Muscle of leg (tissue), 16 donors: Measurements from ENCODE around the gene EIF4H. TPM values are rescaled to one million over a fixed set of nuclear protein-coding genes. Genes with fewer than 3 reads are reported as not detected.

ENCODE experiments used
- DNase-seq: peaks from one replicate; pipeline ENCODE4 v3.0.0; 2013
- H3K27ac ChIP-seq: one replicate; pipeline ENCODE4 v1.5.1; 2013; ENCODE audit warnings: mild to moderate bottlenecking, low read length, control low read depth
- H3K27me3 ChIP-seq: one replicate; pipeline ENCODE4 v1.6.1; 2013; ENCODE audit warnings: low read length; ENCODE audit not compliant: control insufficient read depth, insufficient read depth
- H3K36me3 ChIP-seq: one replicate; pipeline ENCODE4 v1.6.1; 2013; ENCODE audit warnings: low read length; ENCODE audit not compliant: control insufficient read depth, insufficient read depth
- H3K4me1 ChIP-seq: one replicate; pipeline ENCODE4 v1.6.1; 2013; ENCODE audit warnings: low read length; ENCODE audit not compliant: control insufficient read depth, insufficient read depth
- H3K4me3 ChIP-seq: one replicate; pipeline ENCODE4 v1.5.1; 2013; ENCODE audit warnings: low read length, control low read depth
- H3K9me3 ChIP-seq: replicated peaks from 2 replicates; pipeline ENCODE4 v1.6.1; 2013; ENCODE audit warnings: low read depth, low read length; ENCODE audit not compliant: control insufficient read depth
- WGBS: methylation state at CpG from one replicate; pipeline ENCODE4 v1.1.5; 2013; ENCODE audit warnings: missing lambda C conversion rate; ENCODE audit not compliant: insufficient coverage; 5-methylcytosine and 5-hydroxymethylcytosine counted together
- long read RNA-seq, 11 donors: transcript quantifications; one replicate each; lab custom pipeline, GENCODE V29; 2026
- polyA plus RNA-seq, 8 donors: library from polyadenylated mRNA; unstranded; fragments of 120-200 nt; gene quantifications; one replicate each; pipeline versions ENCODE4 v1.2.1 to v1.2.3, GENCODE V29; 2013; ENCODE audit warnings: inconsistent platforms in 1 of 8, low replicate concordance in 1 of 8; ENCODE audit not compliant: insufficient read length in 8 of 8, insufficient read depth in 1 of 8
- total RNA-seq: library from RNA; stranded (reverse); fragments of 120-200 nt; gene quantifications from one replicate; pipeline ENCODE4 v1.2.4, GENCODE V29; 2013

Gene EIF4H
- 141 TPM for total RNA-seq
- 100 to 1,000 TPM; 204 to 248 (median 230) TPM for polyA plus RNA-seq
- long read RNA-seq, donor 1, transcript EIF4H-202 (6 exons, 2,503 nt) = major isoform, 47 of 48 reads
- long read RNA-seq, donor 1, partial matches to known transcripts = 0 of 48 reads
- long read RNA-seq, donor 1, other reads (novel, unspliced or antisense) = 0 of 48 reads
- long read RNA-seq, donor 2, transcript EIF4H-202 (6 exons, 2,503 nt) = major isoform, 12 of 24 reads
- long read RNA-seq, donor 2, partial matches to known transcripts = 12 of 24 reads
- long read RNA-seq, donor 2, other reads (novel, unspliced or antisense) = 0 of 24 reads
- long read RNA-seq, donor 3, transcript EIF4H-202 (6 exons, 2,503 nt) = major isoform, 98 of 118 reads
- long read RNA-seq, donor 3, partial matches to known transcripts = 8 of 118 reads
- long read RNA-seq, donor 3, other reads (novel, unspliced or antisense) = 7 of 118 reads
- long read RNA-seq, donor 4, transcript EIF4H-202 (6 exons, 2,503 nt) = major isoform, 42 of 54 reads
- long read RNA-seq, donor 4, partial matches to known transcripts = 10 of 54 reads
- long read RNA-seq, donor 4, other reads (novel, unspliced or antisense) = 0 of 54 reads
- long read RNA-seq, donor 5, transcript EIF4H-201 (7 exons, 2,679 nt) = minor isoform, 5 of 473 reads
- long read RNA-seq, donor 5, transcript EIF4H-202 (6 exons, 2,503 nt) = major isoform, 190 of 473 reads
- long read RNA-seq, donor 5, partial matches to known transcripts = 276 of 473 reads
- long read RNA-seq, donor 5, other reads (novel, unspliced or antisense) = 0 of 473 reads
- long read RNA-seq, donor 6, transcript EIF4H-202 (6 exons, 2,503 nt) = major isoform, 126 of 160 reads
- long read RNA-seq, donor 6, partial matches to known transcripts = 27 of 160 reads
- long read RNA-seq, donor 6, other reads (novel, unspliced or antisense) = 0 of 160 reads
- long read RNA-seq, donor 7, transcript EIF4H-201 (7 exons, 2,679 nt) = minor isoform, 5 of 123 reads
- long read RNA-seq, donor 7, transcript EIF4H-202 (6 exons, 2,503 nt) = major isoform, 68 of 123 reads
- long read RNA-seq, donor 7, partial matches to known transcripts = 48 of 123 reads
- long read RNA-seq, donor 7, other reads (novel, unspliced or antisense) = 0 of 123 reads
- long read RNA-seq, donor 8, transcript EIF4H-202 (6 exons, 2,503 nt) = major isoform, 40 of 52 reads
- long read RNA-seq, donor 8, partial matches to known transcripts = 5 of 52 reads
- long read RNA-seq, donor 8, other reads (novel, unspliced or antisense) = 7 of 52 reads
- long read RNA-seq, donor 9, transcript EIF4H-202 (6 exons, 2,503 nt) = major isoform, 57 of 84 reads
- long read RNA-seq, donor 9, partial matches to known transcripts = 24 of 84 reads
- long read RNA-seq, donor 9, other reads (novel, unspliced or antisense) = 0 of 84 reads
- long read RNA-seq, donor 10, transcript EIF4H-202 (6 exons, 2,503 nt) = major isoform, 64 of 87 reads
- long read RNA-seq, donor 10, partial matches to known transcripts = 16 of 87 reads
- long read RNA-seq, donor 10, other reads (novel, unspliced or antisense) = 0 of 87 reads
- long read RNA-seq, donor 11, transcript EIF4H-202 (6 exons, 2,503 nt) = major isoform, 72 of 86 reads
- long read RNA-seq, donor 11, partial matches to known transcripts = 13 of 86 reads
- long read RNA-seq, donor 11, other reads (novel, unspliced or antisense) = 0 of 86 reads

DNA sequence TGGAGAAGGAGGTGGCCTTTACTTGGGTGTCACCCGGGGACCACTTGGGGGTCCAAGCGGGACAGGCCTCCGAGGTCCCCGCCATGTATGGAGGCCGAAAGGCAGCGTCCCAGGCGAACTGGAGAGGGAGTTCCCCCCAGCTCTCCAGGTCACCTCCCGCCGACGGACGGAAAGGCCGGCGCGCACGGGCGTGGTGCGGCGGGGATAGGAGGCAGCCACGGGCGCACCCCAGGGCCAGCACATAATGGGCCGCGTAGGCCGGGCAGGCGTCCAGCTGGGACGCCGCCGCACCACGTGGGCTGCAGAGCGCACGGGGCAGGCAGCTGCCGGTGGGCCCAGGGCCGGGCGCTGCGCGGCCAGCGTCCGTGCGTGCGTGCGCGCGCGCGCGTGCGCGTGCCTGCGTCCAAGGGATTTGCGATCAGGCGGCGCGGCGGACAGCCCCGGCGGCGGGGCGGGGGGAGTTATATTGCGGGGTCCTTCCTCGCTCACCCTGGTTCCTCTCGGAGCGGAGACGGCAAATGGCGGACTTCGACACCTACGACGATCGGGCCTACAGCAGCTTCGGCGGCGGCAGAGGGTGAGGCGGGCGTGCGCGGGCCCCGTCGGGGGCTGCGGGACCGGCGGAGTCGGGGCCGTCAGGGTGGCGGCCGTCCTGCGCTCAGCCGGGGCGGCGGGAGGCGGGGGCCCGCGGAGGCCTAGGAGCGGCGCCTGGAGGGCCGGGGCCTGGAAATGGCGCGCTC is at the start of gene EIF4H:
TSS of gene EIF4H (plus strand) at position 491 of the 740 bp plus-strand sequence. CDS start at position 519, 28 bp downstream.
- H3K4me1 ChIP-seq = peaks cover 16% of the 10 kb centered on the region
- DNase-seq = peak; percentile 98
- under 1% methylated on average over 95 of the region's 95 CpGs for WGBS
- peaks cover 11% of the 10 kb centered on the region for H3K36me3 ChIP-seq
- H3K9me3 ChIP-seq = no peaks in the 10 kb centered on the region
- no peaks in the 10 kb centered on the region for H3K27me3 ChIP-seq
- H3K27ac ChIP-seq = peak within 1 kb of the TSS; percentile 94
- H3K4me3 ChIP-seq = peak within 1 kb of the TSS; percentile 88

DNA sequence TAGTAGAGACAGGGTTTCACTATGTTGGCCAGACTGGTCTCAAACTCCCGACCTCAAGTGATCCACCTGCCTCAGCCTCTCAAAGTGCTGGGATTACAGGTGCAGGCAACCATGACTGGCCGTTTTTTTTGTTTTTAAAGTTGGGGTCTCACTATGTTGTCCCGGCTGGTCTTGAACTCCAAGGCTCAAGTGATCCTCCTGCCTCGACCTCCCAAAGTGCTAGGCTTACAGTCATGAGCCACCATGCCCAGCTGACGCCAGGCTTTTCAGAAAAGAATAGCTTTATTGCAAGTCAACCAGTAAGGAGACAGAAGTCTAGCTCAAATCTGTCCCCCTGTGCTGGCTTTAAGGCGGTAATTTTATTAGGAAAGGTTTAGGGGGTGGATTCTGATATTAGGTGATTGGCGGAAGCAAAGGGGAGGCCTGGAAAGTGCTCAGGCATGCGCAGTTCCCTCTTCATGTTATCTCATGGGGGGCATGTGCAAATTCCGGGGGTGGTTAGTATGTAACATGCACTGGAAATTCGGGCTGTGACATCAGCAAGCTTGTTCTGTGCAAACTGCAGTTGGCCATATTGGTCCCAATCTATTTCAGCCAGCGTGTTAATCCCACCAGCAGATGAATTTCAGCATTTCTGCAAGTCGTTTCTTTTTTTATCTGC is 47.8 kb upstream of the EIF4H start:
- Histone ChIP-seq H3K36me3 (peaks cover 3% of the 10 kb centered on the region), H3K9me3 (no peaks in the 10 kb centered on the region), H3K27ac (no peak overlapping the region), H3K4me1 (no peaks in the 10 kb centered on the region), H3K4me3 (no peak overlapping the region), H3K27me3 (no peaks in the 10 kb centered on the region)
- no peak for DNase-seq
- WGBS = 72% methylated on average over 11 of the region's 12 CpGs

DNA sequence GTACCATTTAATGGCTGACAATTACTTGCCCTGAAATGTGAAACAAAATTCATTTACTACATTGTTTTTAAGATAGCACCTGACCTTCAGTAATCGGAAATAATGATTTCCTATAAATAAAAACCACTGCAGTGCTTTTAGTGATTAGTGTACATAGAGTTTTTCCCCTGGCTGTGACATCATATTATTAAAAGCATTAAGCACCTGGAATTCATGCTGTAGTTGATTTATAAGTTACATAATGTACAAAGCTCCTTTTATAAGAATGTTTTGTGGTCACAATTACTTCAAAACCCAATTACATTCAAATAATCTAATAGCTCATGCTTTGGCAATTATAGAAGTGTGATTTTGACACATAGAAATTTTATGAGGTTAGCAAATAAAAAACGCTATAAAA is 44.3 kb upstream of the EIF4H start:
- Histone ChIP-seq H3K9me3 (no peaks in the 10 kb centered on the region), H3K4me3 (no peak overlapping the region), H3K4me1 (no peaks in the 10 kb centered on the region), H3K36me3 (no peaks in the 10 kb centered on the region), H3K27me3 (no peaks in the 10 kb centered on the region), H3K27ac (no peak overlapping the region)
- no peak for DNase-seq
- no CpG with 5 or more reads among the region's 2 CpGs for WGBS

DNA sequence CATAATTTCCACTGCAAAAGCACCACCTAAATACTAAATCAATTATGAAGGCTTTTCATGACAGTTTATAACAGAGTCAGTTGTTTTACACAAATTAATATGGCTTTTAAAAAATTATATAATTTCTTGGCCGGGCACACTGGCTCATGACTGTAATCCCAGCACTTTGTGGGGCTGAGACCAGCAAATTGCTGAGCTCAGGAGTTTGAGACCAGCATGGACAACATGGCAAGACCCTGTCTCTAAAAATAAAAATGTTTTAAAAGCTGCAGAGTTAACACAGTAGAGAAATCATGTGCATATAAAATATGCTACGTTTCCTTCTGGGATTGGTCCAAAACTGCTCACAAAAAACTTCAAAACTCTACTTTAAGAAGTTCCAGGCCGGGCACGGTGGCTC is 43.6 kb upstream of the EIF4H start:
- Histone ChIP-seq H3K4me3 (no peak overlapping the region), H3K4me1 (no peaks in the 10 kb centered on the region), H3K27me3 (no peaks in the 10 kb centered on the region), H3K27ac (no peak overlapping the region), H3K36me3 (no peaks in the 10 kb centered on the region), H3K9me3 (no peaks in the 10 kb centered on the region)
- 50% methylated on average over 2 of the region's 4 CpGs for WGBS
- no peak for DNase-seq

DNA sequence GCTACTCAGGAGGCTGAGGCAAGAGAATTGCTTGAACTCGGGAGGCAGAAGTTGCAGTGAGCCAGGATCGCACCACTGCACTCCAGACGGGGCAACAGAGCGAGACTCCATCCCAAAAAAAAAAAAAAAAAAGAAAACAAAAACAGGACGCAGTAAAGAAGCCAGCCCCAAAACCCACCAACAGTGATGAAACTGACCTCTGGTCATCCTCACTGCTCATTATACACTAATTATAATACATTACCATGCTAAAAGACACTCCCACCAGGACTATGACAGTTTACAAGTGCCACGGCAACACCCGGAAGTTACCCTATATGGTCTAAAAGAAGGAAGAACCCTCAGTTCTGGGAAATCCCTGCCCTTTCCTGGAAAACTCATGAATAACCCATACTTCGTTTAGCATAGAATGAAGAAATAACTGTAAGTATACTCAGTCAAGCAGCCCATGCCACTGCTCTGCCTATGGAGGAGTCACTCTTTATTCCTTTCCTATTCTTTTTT is 40.0 kb upstream of the EIF4H start:
- DNase-seq = no peak
- Histone ChIP-seq H3K27me3 (no peaks in the 10 kb centered on the region), H3K27ac (no peak overlapping the region), H3K9me3 (no peaks in the 10 kb centered on the region), H3K36me3 (no peaks in the 10 kb centered on the region), H3K4me3 (no peak overlapping the region), H3K4me1 (no peaks in the 10 kb centered on the region)
- WGBS = 80% methylated on average over 2 of the region's 8 CpGs

DNA sequence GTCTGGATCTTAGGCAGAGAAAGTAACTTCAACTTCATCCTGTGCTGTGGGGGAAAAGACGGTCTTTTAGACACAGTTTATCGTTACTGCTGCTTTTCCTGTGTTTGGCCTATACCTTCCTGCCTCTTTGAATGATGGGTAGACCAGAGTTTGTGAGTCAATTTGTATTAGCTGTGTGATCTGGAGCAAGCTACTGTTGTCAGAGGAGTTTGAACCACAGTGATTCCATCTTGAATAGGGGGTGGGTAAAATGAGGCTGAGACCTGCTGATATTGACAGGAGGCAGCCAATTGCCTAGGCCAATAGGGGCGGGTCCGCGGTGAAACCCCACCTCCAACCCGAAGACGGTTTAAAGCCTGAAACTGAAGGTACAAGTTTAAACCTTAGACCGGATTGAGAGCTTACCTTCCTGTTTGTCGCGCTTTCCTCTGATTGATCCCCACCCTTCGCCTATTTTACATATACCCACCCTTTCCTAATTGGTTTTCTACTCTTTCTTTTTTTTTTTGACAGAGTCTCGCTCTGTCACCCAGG is 35.8 kb upstream of the EIF4H start:
- Histone ChIP-seq H3K4me1 (no peaks in the 10 kb centered on the region), H3K36me3 (no peaks in the 10 kb centered on the region), H3K27me3 (no peaks in the 10 kb centered on the region), H3K9me3 (no peaks in the 10 kb centered on the region), H3K4me3 (no peak overlapping the region), H3K27ac (no peak overlapping the region)
- 84% methylated on average over 12 of the region's 12 CpGs for WGBS
- no peak for DNase-seq

DNA sequence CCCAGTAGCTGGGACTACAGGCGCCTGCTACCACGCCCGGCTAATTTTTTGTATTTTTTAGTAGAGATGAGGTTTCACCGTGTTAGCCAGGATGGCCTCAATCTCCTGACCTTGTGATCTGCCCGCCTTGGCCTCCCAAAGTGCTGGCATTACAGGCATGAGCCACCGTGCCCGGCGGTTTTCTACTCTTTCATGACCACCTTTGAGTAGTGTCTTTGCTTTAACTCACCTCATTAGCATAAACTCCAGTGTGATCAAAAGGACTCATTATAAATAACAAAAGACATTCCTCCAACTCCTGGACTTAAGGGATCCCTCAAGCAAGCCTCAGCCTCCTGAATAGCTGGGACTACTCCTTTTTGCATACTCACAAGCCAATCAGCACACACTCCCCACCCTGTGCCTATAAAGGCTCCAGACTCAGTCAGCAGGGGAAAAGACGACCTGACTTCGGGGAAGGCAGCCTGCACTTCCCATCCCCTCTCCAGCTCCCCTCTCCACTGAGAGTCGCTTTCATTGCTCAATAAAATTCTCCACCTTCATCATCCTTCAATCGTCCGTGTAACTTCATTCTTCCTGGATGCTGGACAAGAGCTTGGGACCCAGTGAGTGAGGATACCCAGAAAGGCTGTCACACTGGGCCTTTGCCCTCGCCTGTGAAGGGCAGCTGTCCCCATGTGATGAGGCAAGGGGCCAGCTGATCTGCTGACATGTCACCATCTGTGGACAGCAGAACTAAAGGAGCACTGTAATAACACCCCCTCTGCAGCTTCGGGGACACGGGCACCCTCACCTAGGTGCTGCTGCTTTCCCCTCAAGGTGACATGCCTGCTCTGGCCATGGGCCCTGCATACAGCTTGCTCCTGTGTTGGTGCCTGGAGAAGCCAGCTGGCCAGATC is 35.0 kb upstream of the EIF4H start:
- no peaks in the 10 kb centered on the region for H3K27me3 ChIP-seq
- WGBS = 83% methylated on average over 12 of the region's 16 CpGs
- H3K4me1 ChIP-seq = no peaks in the 10 kb centered on the region
- no peak overlapping the region for H3K27ac ChIP-seq
- H3K4me3 ChIP-seq = no peak overlapping the region
- no peak for DNase-seq
- no peaks in the 10 kb centered on the region for H3K36me3 ChIP-seq
- H3K9me3 ChIP-seq = no peaks in the 10 kb centered on the region

DNA sequence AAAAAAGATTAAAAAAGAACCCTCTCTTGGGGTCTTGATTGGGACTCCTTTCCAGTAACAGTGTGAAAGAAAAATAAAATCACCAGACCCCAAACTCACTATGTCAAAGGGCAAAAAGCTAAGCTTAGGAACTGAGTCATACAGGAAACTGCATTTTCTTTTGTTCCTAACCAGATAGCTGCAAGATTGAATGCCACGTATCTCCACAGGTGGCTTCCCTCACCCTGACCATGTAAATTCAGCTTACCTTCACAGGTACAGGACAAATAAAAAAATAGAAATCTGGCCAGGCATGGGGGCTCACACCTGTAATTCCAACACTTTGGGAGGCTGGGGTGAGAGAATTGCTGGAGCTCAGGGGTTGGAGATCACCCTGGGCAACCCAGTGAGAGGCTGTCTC is 32.5 kb upstream of the EIF4H start:
- Histone ChIP-seq H3K4me1 (no peaks in the 10 kb centered on the region), H3K4me3 (no peak overlapping the region), H3K36me3 (no peaks in the 10 kb centered on the region), H3K27me3 (no peaks in the 10 kb centered on the region), H3K27ac (no peak overlapping the region), H3K9me3 (no peaks in the 10 kb centered on the region)
- WGBS = no CpG with 5 or more reads among the region's 1 CpG
- DNase-seq = no peak
